Raji (cell line): Measurements from ENCODE around the gene CACNA1E.

Experiments
- POLR2A ChIP-seq: IDR thresholded peaks from 2 replicates; pipeline ENCODE4 v1.6.1; 2011; ENCODE audit warnings: low read depth, low read length, control low read depth; ENCODE audit not compliant: insufficient read depth

The CACNA1E gene

GRCh38 chr1:181726320-181727012, 243.1 kb downstream of the CACNA1E start:
- TF ChIP-seq POLR2A: no peak

DNA sequence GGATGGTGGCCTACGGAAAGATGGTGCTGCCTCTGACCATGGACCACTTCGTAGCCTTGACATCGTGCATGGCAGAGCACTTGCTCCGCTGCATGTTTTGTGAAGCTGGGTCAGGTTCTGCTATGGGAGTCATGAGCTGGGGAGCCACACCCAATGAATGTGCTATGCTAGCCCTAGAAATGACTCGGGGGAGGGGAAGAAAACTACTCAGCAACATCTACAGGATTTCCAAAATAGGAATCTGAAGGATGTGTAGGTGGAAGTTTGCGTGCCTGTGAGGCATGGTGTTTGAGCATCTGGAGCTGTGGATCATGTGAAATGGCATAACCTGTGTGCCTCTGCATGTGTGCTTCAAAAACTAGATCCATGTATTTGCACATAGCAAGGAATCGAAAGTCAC, 247.3 kb downstream of the CACNA1E start:
- TF ChIP-seq POLR2A: no peak

- TF ChIP-seq POLR2A: no peak
Observed at GRCh38 chr1:181732218-181732990, 249.1 kb downstream of the CACNA1E start.

GRCh38 chr1:181733486-181733885, 250.2 kb downstream of the CACNA1E start:
- TF ChIP-seq POLR2A: no peak

DNA sequence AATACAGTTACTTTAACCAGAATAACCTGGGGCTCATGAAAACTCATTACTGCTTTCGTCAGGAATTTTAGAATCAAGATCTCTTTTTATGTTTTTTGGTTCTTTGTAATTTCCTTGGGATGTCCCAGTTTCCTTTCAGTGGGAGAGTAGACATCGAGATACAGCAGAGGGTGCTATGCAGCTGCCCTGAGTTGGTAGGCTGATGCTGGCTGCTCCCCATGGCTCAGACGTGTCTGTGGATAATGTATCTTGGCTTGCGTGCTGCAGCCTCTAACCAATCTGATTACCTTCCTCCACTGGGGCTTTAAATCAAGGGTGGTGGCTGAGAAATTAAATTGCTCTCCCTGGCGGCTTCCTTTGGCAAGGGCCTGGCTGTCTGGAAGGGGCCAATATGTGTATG, 253.7 kb downstream of the CACNA1E start:
- TF ChIP-seq POLR2A: no peak

DNA sequence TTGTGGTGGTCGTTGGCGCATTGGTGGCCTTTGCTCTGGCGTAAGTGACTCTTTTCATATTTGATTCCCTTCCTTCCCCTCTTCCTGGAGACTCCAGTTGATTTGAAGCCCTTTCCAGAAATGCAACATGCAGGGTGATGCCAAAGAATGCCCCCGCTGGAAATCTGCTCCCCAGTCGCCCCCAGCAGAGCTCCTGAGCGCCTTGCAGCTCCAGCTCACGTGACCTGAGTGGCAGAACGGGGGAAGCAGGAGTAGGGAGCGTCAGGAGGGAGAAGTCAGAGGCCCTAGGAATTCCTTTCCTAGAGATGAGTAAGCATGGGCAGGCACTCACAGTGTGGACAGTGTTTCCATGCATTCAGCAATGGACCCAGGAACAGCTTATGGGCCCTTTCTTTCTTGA, 255.9 kb downstream of the CACNA1E start:
- no peak for TF ChIP-seq POLR2A

- TF ChIP-seq POLR2A: no peak
Observed at GRCh38 chr1:181742426-181742825, 259.1 kb downstream of the CACNA1E start.

- no peak for TF ChIP-seq POLR2A
Observed at GRCh38 chr1:181743878-181744312, 260.6 kb downstream of the CACNA1E start.

DNA sequence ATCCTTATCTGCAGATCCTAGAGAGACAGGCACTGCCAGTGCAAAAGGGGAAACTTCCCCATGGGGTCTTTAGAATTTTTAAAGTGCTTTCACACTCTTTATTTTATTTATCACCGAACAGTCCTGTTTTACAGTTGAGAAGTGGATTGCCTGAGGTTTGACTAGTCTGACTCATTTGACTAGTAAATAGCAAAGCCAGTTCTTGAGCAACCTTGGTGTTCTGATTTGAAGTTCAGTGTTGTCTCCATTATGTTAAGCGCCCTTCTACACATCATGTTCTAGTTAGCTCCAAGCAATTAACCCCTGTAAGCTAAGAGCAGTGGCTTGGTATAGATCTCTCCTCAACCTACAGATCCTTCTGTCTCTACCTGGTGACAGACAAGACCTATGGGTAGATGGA, 262.9 kb downstream of the CACNA1E start:
- no peak for TF ChIP-seq POLR2A

GRCh38 chr1:181748013-181748412, 264.7 kb downstream of the CACNA1E start:
- no peak for TF ChIP-seq POLR2A

DNA sequence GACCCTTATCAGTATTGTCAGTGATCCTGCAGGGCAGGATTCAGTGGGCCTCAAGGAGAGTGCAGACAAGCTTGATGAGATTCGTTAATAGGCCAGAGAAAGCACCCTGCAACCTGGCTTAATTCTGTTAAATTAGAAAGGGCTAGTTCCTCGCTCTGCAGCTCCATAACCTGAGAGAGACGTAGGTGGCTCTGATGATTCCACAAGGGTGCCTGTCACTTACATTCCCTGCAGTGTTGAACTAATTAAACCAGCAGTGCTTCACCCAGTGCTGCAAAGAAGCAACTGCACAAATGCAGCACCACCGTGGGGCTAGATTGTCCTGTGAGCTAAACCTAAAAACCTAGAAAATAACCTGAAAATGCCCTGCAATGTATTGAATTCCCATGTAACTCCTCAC, 270.8 kb downstream of the CACNA1E start:
- no peak for TF ChIP-seq POLR2A

DNA sequence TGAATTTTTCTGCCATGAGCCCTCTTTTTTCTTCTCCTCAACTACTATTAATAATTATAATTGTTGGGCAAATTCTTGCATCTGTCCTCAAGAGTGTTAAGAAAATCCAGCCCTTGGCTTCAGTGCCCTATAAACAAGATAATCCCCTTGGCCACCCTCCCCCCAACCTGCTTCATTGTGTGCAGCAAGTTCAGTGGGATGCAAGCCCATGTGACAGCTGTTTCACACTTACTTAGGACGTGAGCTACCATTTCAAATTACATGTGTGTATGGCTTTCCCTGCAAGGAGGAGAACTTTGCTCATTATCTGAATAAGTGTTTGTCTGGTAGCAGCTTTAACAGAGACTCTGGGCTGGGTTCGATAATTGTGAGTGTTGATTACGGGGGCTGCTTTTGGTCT, 276.2 kb downstream of the CACNA1E start:
- TF ChIP-seq POLR2A: no peak

DNA sequence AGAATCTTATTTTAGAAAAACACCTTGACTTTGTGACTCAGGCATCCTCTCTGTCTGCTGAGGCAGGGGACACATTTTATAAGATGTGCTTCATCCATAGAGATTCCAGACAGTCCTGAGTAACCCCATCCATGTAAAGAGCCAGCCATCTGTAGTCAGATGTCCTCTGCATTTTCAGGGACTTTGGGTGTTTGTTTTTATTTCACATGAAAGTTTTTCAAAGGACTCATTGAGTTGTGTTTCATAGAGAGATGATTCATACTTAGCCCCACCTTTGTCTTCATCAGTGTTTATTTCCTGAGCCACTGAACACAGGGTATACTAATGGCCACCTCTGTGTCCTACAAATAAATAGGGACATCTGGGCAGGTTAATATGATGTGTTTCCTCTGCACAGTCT, 280.4 kb downstream of the CACNA1E start:
- no peak for TF ChIP-seq POLR2A

GRCh38 chr1:181765451-181766026, 282.2 kb downstream of the CACNA1E start:
- TF ChIP-seq POLR2A: no peak

- no peak for TF ChIP-seq POLR2A
Observed at GRCh38 chr1:181767001-181767708, 283.8 kb downstream of the CACNA1E start.
